Tibial nerve (tissue), 4 donors: ENCODE data around the gene PTBP1. TPM values are rescaled to one million over a fixed set of nuclear protein-coding genes. Genes with fewer than 3 reads are reported as not detected.
A peak's percentile ranks its signal among the peaks of the same experiment; 100 is the strongest.

ENCODE experiments used
- DNase-seq, 2 donors: peaks; one replicate each; pipeline ENCODE4 v3.0.0-alpha.2; 2019; ENCODE audit warnings: low spot score in 2 of 2
- H3K27ac ChIP-seq, 4 donors: fragments of 200-600 bp; sonication (generic) in 3 of 4; one replicate each; pipeline ENCODE4 v1.5.1; 2017 to 2019; ENCODE audit warnings: mild to moderate bottlenecking in 1 of 4
- H3K27me3 ChIP-seq, 2 donors: fragments of 200-600 bp; sonication (generic) in 1 of 2; one replicate each; pipeline versions ENCODE4 v1.5.1 to v1.6.0; 2017 to 2019
- H3K36me3 ChIP-seq, 3 donors: fragments of 200-600 bp; sonication (generic); one replicate each; pipeline ENCODE4 v1.5.1; 2018 to 2019
- H3K4me1 ChIP-seq, 4 donors: fragments of 200-600 bp; sonication (generic) in 3 of 4; one replicate each; pipeline ENCODE4 v1.5.1; 2017 to 2019
- H3K4me3 ChIP-seq, 4 donors: fragments of 200-600 bp; sonication (generic) in 3 of 4; one replicate each; pipeline ENCODE4 v1.5.1; 2017 to 2019; ENCODE audit warnings: mild to moderate bottlenecking in 1 of 4, moderate library complexity in 1 of 4
- H3K9me3 ChIP-seq, 4 donors: fragments of 200-600 bp; sonication (generic) in 3 of 4; one replicate each; pipeline ENCODE4 v1.5.1; 2017 to 2019
- EP300 ChIP-seq, 2 donors: sonication (generic); formaldehyde crosslinking; IDR thresholded peaks; one replicate each; pipeline ENCODE4 v1.6.1; 2017; ENCODE audit warnings: antibody characterized with exemption in 2 of 2, mild to moderate bottlenecking in 1 of 2
- POLR2A ChIP-seq, 2 donors: fragments of 450-650 bp; IDR thresholded peaks; one replicate each; pipeline ENCODE4 v1.6.1; 2017; ENCODE audit warnings: antibody characterized with exemption in 2 of 2, mild to moderate bottlenecking in 2 of 2, moderate library complexity in 2 of 2
- WGBS, 2 donors: methylation state at CpG; one replicate each; pipeline ENCODE4 v1.1.5; 2018; 5-methylcytosine and 5-hydroxymethylcytosine counted together
- total RNA-seq, 4 donors: library from RNA; depleted of rRNA; stranded (reverse); fragments of >200 nt; gene quantifications; one replicate each; pipeline ENCODE4 v1.1.0, GENCODE V29; 2016
- TF ChIP-seq, protein P1 (sequence below), 5 experiments: fragments of 200-600 bp in 3 of 5; fragments of 450-650 bp in 2 of 5; sonication (generic) in 3 of 5; IDR thresholded peaks; one replicate each; pipeline ENCODE4 v1.5.1; 2016 to 2019; ENCODE audit warnings: antibody characterized with exemption in 5 of 5, mild to moderate bottlenecking in 3 of 5, moderate library complexity in 2 of 5

The PTBP1 gene
- total RNA-seq, 4 donors from 2014 or later = 118 to 205 (median 141) TPM

DNA sequence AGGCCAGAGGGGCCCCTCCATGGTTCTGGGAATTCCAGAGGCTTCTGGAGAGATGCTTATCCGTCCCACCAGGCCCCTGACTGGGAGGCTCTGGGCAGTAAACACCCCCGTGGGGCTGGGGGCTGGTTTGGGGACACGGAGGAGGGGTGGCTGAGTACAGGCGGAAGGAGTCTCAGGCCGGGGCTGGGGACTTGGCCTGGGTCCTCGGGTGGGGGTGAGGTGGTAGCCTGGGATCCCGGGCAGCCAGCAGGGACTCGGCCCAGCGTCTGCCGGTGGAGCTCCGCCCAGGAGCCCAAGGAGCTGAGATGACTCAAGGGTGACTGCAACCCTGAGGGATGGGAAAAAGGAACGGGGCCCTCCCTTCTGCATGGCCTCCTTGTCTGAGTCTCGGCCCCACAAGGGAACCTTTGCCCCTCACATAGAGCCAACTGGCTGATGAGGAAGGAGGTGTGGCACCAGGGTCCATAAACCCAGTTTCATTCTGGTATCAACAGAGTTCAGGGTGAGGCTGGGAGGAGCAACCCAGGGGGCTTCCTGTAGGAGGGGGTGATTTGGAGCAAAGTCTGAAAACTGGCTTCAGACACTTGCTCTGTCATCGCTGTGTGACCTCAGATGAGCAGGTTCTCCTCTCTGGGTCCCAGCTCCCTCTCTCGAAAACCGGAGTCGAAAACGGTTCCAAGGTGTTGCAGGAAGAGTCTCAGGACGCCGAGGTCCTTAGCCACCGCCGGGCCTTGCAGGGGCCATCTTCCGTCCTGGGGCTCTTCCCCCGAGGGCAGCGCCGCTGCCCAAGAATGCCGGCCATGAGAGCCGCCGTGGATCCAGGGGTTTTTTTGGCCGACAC is 45.5 kb upstream of the PTBP1 start:
- Histone ChIP-seq H3K9me3 (peaks cover 0 to 15% (median 3%) of the 10 kb centered on the region in 4 donors), H3K4me3 (peak overlapping the region in 1 of 4 donors; percentile 21), H3K27me3 (no peaks in the 10 kb centered on the region), H3K36me3 (peaks cover 0 to 18% (median 0%) of the 10 kb centered on the region in 3 donors), H3K27ac (peak overlapping the region in 3 of 4 donors; percentile 33 to 84 (median 76)), H3K4me1 (peaks cover 0 to 25% (median 0%) of the 10 kb centered on the region in 4 donors)
- WGBS, 2 donors = 65 to 84% methylated on average over 20 to 29 of the region's 30 CpGs
- TF ChIP-seq POLR2A (IDR thresholded peaks at IDR 0.05) = no peak
- TF ChIP-seq, protein P1, sequence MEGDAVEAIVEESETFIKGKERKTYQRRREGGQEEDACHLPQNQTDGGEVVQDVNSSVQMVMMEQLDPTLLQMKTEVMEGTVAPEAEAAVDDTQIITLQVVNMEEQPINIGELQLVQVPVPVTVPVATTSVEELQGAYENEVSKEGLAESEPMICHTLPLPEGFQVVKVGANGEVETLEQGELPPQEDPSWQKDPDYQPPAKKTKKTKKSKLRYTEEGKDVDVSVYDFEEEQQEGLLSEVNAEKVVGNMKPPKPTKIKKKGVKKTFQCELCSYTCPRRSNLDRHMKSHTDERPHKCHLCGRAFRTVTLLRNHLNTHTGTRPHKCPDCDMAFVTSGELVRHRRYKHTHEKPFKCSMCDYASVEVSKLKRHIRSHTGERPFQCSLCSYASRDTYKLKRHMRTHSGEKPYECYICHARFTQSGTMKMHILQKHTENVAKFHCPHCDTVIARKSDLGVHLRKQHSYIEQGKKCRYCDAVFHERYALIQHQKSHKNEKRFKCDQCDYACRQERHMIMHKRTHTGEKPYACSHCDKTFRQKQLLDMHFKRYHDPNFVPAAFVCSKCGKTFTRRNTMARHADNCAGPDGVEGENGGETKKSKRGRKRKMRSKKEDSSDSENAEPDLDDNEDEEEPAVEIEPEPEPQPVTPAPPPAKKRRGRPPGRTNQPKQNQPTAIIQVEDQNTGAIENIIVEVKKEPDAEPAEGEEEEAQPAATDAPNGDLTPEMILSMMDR (IDR thresholded peaks at IDR 0.05) = no peak
- no peak for TF ChIP-seq EP300 (IDR thresholded peaks at IDR 0.05)
- DNase-seq = no peak

DNA sequence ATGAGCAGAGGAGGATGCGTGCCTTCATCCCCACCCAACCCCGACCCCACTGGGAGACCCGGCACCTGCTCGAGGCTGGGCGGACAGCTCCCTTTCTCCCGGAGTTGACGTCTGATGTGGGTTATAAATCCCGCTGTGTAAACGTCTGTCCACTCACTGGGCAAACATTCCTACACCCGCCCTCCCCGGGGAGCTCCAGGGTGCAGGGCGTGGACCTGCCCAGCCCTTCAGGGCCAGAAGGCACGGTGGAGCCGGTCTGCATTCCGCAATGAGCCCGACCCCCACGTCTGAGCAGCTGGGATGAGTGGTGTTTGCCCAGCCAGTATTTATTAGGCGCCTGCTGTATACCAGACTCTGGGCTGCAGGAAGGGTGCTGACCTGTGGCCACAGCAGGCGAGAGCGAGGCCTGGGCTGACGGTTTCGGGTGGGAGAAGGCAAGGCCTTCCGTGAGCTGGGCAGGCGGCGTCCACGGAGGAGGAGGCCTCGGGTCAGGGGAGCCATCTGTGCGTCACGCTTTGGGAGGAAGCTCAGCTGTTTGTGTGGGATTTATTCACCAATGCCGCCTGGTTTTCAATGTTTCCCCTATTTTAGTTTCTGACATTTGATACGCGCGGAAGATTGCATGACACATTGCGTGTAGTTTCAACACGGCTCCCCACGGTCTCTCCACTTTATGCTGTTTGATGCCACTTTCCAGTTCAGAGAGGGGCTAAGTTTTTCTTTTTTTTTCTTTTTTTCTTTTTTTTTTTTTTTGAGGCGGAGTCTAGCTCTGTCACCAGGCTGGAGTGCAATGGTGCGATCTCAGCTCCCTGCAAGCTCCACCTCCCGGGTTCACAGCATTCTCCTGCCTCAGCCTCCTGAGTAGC is 44.4 kb upstream of the PTBP1 start:
- peak; percentile 43 to 57 for DNase-seq
- Histone ChIP-seq H3K27ac (peak overlapping the region; percentile 18 to 84 (median 72)), H3K9me3 (peaks cover 0 to 5% (median 2%) of the 10 kb centered on the region in 4 donors), H3K4me1 (peaks cover 0 to 25% (median 0%) of the 10 kb centered on the region in 4 donors), H3K4me3 (no peak overlapping the region), H3K27me3 (no peaks in the 10 kb centered on the region), H3K36me3 (peaks cover 0 to 7% (median 0%) of the 10 kb centered on the region in 3 donors)
- 21 to 27% methylated on average over 27 to 38 of the region's 39 CpGs for WGBS, 2 donors
- peak in 1 of 2 donors; percentile 29 for TF ChIP-seq EP300 (IDR thresholded peaks at IDR 0.05)
- TF ChIP-seq, protein P1 (IDR thresholded peaks at IDR 0.05) = no peak

DNA sequence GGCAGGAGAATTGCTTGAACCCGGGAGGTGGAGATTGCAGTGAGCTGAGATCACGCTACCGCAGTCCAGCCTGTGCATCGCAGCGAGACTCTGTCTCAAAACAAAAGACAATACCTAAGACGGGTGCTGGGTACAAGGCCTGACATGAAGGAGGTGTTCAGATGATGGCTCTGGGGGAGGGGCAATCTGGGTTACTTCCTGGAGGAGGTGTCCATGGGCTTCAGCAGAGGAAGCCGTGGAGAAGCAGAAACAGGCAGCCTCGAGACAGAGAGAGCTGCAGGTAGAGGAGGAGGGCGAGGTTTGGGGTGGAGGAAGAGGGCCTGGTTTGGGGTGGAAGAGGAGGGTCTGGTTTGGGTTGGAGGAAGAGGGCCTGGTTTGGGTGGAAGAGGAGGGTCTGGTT is 42.7 kb upstream of the PTBP1 start:
- H3K27ac ChIP-seq = peak overlapping the region in 1 of 4 donors; percentile 84
- H3K4me1 ChIP-seq = peaks cover 0 to 25% (median 0%) of the 10 kb centered on the region in 4 donors
- no peak for DNase-seq
- WGBS, 2 donors = 81 to 89% methylated on average over 9 of the region's 9 CpGs
- H3K4me3 ChIP-seq = no peak overlapping the region
- no peaks in the 10 kb centered on the region for H3K27me3 ChIP-seq
- peaks cover 0 to 12% (median 0%) of the 10 kb centered on the region in 4 donors for H3K9me3 ChIP-seq
- no peaks in the 10 kb centered on the region for H3K36me3 ChIP-seq
- no peak for TF ChIP-seq EP300 (IDR thresholded peaks at IDR 0.05)
- TF ChIP-seq POLR2A (IDR thresholded peaks at IDR 0.05) = no peak
- TF ChIP-seq, protein P1 (IDR thresholded peaks at IDR 0.05) = no peak

DNA sequence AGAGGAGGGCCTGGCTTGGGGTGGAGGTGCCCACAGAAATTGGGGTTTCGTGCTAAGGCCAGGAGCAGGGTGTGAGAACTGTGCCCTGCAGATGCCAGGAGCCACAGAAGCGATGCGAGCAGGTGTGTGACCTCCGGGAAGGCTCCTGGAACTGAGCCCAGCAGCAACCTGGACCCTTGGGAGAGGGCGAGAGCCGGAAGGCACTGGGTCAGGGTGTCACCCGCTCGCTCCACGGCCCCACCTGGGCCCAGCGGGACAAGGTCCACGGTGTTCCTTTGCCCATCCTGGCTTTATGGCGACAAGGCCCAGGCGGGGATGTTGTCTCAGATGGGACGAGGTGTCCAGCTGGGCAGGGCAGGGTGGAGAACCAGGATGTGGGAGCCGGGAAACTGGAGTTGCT is 42.2 kb upstream of the PTBP1 start:
- Histone ChIP-seq H3K36me3 (no peaks in the 10 kb centered on the region), H3K9me3 (peaks cover 0 to 12% (median 0%) of the 10 kb centered on the region in 4 donors), H3K4me1 (peaks cover 0 to 25% (median 0%) of the 10 kb centered on the region in 4 donors), H3K27ac (peak overlapping the region in 1 of 4 donors; percentile 84), H3K4me3 (no peak overlapping the region), H3K27me3 (no peaks in the 10 kb centered on the region)
- TF ChIP-seq, protein P1 (IDR thresholded peaks at IDR 0.05) = no peak
- TF ChIP-seq POLR2A (IDR thresholded peaks at IDR 0.05) (no peak), EP300 (IDR thresholded peaks at IDR 0.05) (no peak)
- no peak for DNase-seq
- 88 to 95% methylated on average over 15 of the region's 15 CpGs for WGBS, 2 donors
